Adrenal gland (tissue), 5 donors: ENCODE data around the gene SERPIND1.

Experiments used
- POLR2A ChIP-seq, 2 donors: fragments of 450-650 bp; IDR thresholded peaks; one replicate each; pipeline ENCODE4 v1.6.1; 2017; ENCODE audit warnings: antibody characterized with exemption in 2 of 2, mild to moderate bottlenecking in 2 of 2, moderate library complexity in 1 of 2
- TF ChIP-seq, protein P1 (sequence below), 6 experiments: fragments of 450-650 bp in 4 of 6; fragments of 200-600 bp in 2 of 6; sonication (generic) in 1 of 6; IDR thresholded peaks; 1 replicate in 5 of 6; 2 replicates in 1 of 6; pipeline versions ENCODE4 v1.5.1 to v1.8.0; 2016 to 2021; ENCODE audit warnings: antibody characterized with exemption in 6 of 6, mild to moderate bottlenecking in 2 of 6, moderate library complexity in 1 of 6
- donor health status: DM: no; HTN: no; CAD: no.

GRCh38 chr22:20728523-20729190, 45.3 kb upstream of the SERPIND1 start:
- TF ChIP-seq, protein P1, sequence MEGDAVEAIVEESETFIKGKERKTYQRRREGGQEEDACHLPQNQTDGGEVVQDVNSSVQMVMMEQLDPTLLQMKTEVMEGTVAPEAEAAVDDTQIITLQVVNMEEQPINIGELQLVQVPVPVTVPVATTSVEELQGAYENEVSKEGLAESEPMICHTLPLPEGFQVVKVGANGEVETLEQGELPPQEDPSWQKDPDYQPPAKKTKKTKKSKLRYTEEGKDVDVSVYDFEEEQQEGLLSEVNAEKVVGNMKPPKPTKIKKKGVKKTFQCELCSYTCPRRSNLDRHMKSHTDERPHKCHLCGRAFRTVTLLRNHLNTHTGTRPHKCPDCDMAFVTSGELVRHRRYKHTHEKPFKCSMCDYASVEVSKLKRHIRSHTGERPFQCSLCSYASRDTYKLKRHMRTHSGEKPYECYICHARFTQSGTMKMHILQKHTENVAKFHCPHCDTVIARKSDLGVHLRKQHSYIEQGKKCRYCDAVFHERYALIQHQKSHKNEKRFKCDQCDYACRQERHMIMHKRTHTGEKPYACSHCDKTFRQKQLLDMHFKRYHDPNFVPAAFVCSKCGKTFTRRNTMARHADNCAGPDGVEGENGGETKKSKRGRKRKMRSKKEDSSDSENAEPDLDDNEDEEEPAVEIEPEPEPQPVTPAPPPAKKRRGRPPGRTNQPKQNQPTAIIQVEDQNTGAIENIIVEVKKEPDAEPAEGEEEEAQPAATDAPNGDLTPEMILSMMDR (IDR thresholded peaks at IDR 0.05): no peak
- TF ChIP-seq POLR2A (IDR thresholded peaks at IDR 0.05): no peak
